CD4-positive, alpha-beta T cell treated with Interleukin-17A for 4 hours (primary cell): Measurements from ENCODE around the gene KDM4B.

Experiments
- DNase-seq: peaks from one replicate; pipeline ENCODE4 v3.0.0-alpha.2; 2020; ENCODE audit warnings: mixed read lengths

KDM4B gene

DNA sequence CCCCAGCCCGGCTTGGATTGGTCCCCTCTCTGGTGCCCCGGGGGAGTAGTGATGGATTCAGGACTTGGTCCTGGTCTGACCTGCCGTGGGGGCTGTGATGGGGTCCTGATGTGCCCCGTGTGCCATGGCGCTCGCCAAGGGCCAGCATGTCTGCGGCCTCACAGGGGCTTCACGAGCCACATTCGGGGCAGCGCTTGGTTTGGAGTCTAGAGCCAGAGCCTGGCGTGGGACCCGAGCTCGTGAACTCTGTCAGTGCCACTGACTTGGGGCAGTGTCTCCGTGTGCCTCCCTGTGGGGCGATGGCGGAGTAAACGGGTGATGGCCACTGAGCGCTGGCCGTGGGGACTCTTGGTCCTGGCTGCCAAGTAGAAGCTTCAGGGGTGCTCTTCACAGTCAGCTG lies 17.1 kb downstream of the KDM4B start:
- no peak for DNase-seq

GRCh38 chr19:4986471-4986891 lies 17.6 kb downstream of the KDM4B start:
- DNase-seq: no peak

GRCh38 chr19:4987256-4987655 lies 18.3 kb downstream of the KDM4B start:
- no peak for DNase-seq

DNA sequence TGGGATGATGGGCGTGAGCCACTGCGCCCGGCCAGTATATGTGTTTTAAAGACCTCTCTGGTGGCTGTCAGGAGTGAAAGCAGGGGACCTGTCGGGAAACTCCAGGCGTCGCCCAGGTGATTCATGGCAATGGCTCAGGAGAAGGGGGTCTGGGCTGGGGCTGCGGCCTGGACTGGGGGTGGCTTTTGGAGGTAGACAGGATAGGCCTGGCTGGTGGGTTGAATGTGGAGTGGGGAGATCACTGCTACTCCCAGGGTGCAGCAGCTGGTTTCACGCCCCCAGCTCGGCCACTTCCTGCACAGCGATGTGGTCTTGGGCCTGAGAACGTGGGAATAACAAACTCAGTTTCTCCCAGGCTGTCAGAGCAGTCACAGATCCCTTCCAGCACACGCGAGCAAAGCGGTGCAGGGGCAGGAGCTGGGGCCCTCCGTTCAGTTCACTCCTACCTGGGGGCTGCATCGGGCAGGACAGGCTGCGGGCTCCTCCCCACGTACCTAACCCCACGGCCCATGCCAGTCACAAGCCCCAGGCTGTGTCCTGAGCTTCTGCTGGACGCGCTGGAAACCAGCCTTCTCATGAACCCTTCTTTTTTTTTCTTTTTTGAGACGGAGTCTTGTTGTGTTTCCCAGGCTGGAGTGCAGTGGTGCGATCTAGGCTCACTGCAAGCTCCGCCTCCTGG lies 18.9 kb downstream of the KDM4B start:
- no peak for DNase-seq

GRCh38 chr19:4988770-4989251 lies 19.9 kb downstream of the KDM4B start:
- no peak for DNase-seq

DNA sequence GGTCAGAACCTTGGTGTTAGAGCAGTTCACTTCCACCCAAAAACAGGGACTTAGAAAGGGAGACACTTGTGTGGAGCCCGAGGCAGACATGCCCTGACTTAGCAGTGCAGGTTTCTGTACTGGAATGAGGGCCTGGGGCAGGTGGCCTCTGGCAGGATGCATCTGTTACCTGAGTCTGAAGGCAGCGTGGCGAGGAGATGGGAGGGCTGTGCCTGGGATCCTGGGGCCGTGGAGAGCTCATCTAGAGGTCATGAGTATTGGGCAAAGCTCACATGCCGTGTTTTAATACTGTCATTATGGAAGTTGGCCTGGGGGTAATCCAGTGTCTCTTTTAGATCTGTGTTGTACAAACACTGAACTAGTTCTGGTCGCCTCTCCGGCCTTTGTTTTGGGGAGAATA lies 21.4 kb downstream of the KDM4B start:
- DNase-seq: no peak

DNA sequence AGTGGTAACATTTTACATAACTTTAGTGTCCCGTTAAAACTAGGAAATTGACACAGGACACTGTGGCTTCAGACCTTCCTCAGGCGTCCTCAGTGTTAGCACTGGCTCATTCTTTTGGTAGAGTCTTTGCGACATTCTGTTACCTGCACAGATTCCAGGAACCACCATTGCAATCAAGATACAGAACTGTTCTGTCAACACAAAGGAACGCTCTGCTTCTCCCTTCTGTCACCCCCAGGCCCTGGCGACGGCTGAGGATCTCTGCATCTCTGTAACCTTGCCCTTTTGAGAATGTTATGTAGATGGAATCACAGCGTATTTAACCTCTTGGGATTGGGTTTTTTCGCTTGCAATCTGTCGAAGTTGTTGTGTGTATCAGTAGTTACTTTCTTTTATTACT lies 22.6 kb downstream of the KDM4B start:
- no peak for DNase-seq

- no peak for DNase-seq
Measured at GRCh38 chr19:4991996-4992698, 23.2 kb downstream of the KDM4B start.

- DNase-seq: no peak
Measured at GRCh38 chr19:4993683-4994082, 24.8 kb downstream of the KDM4B start.

- no peak for DNase-seq
Measured at GRCh38 chr19:4996701-4997100, 27.8 kb downstream of the KDM4B start.

- no peak for DNase-seq
Measured at GRCh38 chr19:4997297-4997696, 28.4 kb downstream of the KDM4B start.

- DNase-seq: no peak
Measured at GRCh38 chr19:5000120-5000611, 31.3 kb downstream of the KDM4B start.

GRCh38 chr19:5001615-5002014 lies 32.7 kb downstream of the KDM4B start:
- DNase-seq: peak; percentile 47

DNA sequence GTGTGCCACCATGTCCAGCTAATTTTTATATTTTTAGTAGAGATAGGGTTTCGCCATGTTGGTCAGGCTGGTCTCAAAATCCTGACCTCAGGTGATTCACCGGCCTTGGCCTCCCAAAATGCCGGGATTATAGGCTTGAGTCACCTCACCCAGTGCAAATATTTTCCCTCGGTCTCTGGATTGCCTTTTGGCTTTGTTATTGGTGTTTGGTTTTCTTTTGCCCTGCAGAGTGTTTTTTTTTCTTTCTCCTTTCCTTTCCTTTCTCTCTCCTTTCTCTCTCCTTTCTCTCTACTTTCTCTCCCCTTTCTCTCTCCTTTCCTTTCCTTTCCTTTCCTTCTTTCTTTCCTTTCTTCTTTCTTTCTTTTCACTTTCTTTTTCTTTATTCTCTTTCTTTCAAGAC lies 33.2 kb downstream of the KDM4B start:
- no peak for DNase-seq

DNA sequence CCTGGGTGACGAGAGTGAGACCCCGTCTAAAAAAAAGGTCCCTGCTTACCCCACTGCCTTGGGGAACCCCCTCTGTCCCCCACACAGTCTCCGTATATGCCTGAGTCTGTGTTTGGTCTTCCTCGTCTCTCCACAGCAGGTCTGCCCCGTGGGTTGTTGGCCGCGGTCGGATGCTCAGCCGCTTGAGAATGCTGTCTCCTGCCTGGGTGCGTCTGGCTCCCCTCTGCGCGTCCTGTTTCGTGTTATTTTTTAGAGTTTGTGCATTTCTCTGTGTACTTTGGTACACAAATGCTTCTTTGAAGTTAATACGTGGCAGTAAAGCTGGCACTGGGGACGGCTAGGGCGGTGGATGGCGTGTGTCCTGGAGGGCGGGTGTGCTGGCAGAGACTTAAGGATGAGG lies 34.9 kb downstream of the KDM4B start:
- no peak for DNase-seq

DNA sequence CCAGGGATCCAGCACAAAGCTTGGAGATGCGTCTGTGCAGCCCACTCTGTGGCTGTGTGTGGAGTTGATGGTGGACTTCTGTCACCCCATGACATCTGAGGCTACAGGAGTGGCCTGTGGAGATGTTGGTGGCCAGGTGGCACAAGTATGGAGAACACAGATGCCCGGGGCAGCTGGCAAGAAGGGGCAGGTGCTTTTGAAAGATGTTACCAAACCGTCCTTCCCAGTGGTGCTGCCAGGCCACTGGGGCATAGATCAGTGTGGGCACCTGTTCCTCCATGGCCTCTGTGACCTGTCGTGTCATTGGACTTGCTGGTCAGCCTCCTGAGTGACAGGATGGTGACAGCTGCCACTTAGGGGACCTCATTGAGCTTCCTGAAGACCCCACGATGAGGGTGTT lies 36.2 kb downstream of the KDM4B start:
- DNase-seq: no peak

- DNase-seq: no peak
Measured at GRCh38 chr19:5006201-5006600, 37.3 kb downstream of the KDM4B start.

- DNase-seq: no peak
Measured at GRCh38 chr19:5006821-5007220, 37.9 kb downstream of the KDM4B start.

GRCh38 chr19:5011476-5012238 lies 42.7 kb downstream of the KDM4B start:
- no peak for DNase-seq

GRCh38 chr19:5012688-5013457 lies 44.0 kb downstream of the KDM4B start:
- DNase-seq: no peak

DNA sequence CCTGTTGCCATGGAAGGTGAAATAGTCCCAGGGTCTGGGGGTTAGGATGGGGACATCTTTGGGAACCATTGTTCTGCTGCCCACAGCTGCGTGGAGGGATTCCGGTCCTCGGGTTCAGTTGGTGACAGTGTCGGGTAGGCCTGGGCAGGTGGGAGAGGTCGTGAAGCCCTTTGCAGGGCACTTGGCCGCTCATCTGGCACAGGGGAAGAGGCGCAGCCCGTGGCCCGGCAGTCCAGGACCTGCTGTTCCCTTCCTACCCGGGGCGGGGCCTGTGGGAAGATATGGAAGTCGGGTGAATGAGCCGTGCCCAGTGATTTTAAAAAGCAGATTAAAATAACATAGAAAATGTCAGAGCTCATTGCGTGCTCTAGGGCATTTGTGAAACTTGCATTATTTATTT lies 44.8 kb downstream of the KDM4B start:
- no peak for DNase-seq

GRCh38 chr19:5014941-5015340 lies 46.0 kb downstream of the KDM4B start:
- DNase-seq: no peak

DNA sequence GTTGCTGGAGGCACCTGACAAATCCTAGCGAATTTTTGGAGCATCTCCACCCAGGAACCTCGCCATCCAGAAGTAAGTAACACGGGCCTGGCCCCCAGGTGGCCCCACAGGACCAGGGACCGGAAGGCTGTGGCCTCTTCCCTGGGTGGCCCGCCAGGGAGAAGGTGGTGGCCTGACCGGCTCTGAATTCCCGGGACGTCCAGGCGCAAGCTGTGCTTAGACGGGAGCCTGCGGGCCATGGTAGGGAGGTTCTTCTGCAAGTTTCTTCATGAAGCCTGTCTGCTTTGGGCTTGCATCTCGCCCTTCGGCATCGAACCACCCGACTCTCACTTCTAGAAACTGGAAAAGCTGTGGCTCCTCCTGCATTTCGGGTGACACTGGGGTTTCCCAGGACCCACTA lies 47.4 kb downstream of the KDM4B start:
- DNase-seq: no peak
